HG02763 (cell line): ENCODE results near the gene COQ4.

Experiments used
- ATAC-seq: cut with Tn5 transposase; IDR thresholded peaks from one replicate; pipeline ENCODE4 v1.9.1; 2021; ENCODE audit warnings: mild to moderate bottlenecking, moderate library complexity; ENCODE audit not compliant: unreplicated experiment

Gene COQ4

DNA sequence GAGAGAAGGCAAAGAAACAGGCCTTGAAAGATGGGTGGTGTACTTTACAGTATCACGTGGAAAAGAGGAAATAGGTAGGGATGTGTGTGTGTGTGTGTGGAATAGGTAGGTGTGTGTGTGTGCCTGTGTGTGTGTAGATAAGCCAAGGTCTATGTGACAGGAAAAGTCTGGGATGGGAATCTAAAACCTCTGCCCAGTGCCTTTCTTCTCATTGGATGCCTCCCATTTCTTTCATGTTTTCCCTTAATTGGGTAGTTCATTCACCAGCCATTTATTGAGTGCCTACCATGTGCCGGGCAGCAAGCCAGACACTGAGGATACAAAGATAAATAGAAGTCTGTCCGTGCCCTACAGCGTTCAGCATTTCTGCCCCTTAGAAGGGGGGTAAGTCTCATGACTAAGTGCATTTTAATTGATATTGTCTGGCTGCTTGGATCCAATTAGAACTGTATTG lies 49.6 kb downstream of the COQ4 start:
- ATAC-seq, result no peak

DNA sequence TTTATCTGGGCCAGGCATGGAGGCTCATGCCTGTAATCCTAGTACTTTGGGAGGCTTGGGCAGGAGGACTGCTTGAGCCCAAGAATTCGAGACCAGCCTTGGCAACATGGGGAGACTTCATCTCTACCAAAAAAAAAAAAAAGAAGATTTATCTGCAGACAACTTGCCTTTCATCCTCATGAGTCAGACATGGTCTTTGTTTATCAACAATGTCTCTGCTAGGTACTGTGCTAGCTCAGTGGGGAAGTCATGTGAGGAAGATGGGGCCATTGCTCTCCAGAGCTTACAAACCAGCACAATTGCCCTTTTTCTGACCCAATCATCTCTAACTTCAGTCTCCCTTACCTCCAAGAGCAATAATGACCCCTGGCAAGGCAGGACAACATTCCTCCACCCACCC lies 50.1 kb downstream of the COQ4 start:
- no peak for ATAC-seq

DNA sequence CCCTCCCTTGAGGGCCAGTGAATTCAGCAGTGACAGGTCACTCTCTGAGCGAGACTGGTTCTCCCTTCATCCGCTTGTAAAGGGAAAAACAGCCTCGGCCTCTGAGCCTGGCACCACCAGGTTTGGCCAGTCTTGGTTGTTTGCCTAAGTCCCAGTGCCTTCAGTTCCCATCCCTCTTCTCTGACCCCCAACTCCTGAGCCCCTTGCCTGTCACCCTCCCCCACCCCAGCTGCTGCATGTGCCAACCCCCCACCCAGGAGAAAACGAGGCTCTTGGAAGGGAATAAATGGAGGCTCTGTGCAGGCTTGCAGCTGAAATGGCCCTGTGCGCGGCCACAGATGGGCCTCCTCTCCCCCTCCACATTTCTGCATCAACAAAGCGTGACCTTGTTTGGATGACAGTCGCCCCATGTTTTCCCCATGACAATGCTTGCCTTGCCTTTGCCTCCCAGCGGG lies 51.6 kb downstream of the COQ4 start:
- ATAC-seq, result no peak

DNA sequence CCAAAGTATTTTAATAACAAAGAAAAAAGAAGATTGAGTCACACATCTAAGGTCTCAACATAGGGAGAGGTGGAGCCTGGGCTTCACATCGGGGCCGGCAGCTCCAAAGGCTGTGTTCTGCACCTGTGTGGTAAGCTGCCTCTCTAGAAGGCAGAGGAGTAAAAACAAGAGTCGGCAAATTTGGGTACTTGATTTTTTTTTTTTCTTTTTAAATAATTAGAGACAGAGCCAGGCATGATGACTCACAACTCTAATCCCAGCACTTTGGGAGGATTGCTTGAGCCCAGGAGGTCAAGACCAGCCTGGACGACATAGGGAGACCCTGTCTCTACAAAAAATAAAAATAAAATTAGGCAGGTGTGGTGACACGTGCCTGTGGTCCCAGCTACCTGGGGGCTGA lies 53.2 kb downstream of the COQ4 start:
- ATAC-seq, result no peak

DNA sequence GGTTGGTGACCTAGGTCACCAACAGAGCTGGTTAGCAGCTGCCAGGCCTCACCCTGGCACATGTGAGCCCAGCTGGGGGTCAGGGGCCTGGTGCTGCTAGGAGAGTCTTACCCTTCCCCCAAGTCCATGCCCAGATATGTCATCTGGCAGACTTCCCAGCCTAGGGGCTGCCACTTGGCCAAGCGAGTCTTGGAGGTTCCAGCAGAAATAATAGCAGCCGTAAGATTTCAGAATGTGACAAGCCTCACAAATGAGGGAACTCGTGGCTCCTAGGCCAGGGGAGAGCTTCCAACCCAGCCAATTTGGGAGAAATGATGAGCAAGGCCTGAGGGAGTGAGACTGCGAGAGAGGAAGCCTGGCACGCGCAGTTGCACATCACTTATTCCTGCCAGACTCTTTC lies 59.6 kb downstream of the COQ4 start:
- ATAC-seq, result no peak

DNA sequence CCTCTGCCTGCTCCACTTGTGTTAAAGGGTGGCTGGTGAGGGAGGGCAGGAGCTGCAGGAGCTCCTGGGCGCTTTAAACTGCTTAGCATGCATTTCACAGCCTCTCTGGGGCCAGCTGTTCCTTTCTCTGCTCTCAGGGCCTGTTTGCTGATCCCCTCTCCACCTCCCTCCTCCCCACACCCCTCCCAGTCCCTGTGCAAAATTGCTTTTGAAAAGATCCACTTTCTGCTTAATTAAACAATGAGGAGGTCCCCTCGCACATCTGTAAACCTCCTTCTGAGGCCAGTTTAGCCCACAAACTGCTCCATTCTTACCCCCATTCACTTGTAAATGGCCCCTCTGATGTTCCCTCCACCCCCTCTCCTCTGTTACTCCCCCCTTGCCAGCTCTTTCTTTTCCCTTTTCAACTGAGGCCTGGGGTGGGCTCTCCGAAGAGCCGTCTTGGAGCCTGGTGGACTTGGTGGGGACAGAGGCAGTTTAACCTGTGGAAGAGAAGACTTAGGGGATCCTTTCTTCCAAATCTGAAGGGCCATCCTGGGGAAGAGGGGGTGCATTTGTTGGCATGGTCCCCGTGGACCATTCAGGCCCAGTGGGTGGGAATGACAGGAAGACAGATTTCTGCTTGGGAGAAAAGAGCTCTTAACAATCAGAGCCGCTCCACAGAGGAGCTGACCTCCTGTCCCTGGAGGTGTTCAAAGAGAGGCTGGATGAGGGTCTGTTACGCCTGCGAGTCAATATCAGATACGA lies 60.5 kb downstream of the COQ4 start:
- no peak for ATAC-seq
